HuH-7 (cell line): Measurements from ENCODE around the gene AHSP.
"Not testable (repeated sequence)": the region's sequence is repeated elsewhere in the genome, so short reads cannot be mapped to it uniquely, and the experiment has no call there.

ENCODE experiments used
- DNase-seq: peaks from one replicate; pipeline ENCODE4 v3.0.0; 2011; ENCODE audit warnings: low spot score

AHSP gene, protein sequence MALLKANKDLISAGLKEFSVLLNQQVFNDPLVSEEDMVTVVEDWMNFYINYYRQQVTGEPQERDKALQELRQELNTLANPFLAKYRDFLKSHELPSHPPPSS

DNA sequence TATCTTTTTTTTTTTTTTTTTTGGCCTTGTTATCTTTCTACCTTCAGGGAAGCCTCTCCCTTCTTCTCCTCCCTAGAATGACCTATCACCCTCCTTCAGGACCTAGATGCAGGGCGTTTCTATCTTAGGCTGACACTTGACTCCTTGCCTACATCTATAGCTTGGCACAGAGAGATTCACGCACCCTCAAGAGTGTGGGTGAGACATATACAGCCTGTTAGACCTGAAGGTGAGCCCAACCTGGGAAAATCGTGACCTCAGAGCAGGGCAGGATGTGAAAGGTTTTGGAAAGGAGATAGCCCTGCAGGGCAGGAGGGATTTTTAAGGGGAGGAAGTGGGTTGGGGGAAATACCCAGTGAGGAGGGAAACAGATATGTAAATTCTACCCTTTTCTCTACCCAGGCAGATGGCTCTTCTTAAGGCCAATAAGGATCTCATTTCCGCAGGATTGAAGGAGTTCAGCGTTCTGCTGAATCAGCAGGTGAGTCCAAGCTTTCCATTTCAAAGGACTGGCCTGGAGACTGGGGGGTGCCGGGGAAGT is at the start of gene AHSP:
Gene AHSP (plus strand): TSS at position 167 of the 541 bp plus-strand sequence. CDS start 240 bp downstream, at position 407.
- no peak for DNase-seq

DNA sequence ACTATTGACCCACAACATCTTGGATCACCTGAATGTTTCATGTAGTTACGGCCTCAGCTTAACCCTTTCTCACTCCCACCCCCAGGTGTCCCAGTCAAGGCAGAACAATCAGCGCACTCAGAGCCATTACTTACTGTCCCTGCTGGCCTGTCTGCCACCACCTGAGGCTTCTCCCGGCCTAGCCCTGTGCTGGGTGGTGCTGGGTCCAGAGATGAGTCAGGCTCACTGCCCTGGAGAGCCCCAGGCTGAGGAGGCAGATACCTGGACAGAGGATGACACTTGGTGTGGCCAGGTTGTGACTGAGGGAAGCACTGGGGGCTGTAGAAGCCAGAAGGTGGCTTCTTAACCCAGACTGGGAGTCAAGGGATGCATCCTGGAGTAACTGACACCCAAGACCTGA is 48.7 kb upstream of the AHSP start:
- no peak for DNase-seq

DNA sequence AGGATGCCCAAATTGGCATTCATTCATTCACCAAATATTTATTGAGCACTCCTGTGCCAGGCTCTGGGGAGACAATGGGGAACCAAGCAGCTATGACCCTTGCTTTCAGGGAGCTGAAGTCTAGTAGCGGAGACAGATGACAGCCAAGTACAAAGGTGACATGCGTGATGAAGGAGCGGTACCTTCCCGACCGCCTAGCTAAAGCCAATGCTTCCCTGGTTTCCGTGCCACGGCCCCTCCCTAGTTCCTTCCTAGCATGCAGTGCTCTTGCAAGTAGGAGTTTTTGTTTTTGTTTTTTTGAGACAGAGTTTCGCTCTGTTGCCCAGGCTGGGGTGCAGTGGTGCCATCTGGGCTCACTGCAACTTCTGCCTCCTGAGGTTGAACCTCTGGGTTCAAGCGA is 47.9 kb upstream of the AHSP start:
- DNase-seq, result no peak

DNA sequence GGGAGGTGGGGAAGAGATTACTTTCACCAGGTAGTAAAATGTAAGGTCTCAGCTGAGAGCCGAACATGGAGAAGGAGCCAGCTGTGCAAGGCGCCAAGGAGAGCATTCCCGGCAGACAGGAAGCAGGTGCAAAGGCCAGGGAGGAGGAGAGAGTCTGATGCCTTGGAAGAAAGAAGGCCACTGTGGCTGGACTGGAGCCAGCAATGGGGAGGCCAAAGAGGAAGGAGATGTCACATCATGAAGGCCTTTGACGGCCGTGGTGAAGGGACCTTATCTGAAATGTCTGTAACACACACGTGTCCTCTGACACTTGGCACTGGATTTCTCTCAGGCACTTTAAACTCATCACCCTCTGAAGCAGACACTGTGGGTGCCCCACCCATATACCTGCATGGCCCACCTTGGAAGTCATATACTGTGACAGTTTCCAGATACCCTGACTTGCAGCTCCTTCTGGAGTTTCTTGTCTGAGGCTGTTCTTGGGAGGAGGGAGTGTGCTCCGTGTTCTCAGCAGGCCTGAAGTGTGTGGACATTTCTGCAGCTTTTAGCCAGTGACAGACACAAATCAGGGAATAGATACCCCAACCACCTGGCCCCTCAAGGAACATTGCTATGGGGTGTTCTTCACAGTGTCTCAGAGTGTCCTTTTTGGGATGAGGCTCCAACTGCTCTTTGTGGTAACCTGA is 46.7 kb upstream of the AHSP start:
- DNase-seq, result no peak

DNA sequence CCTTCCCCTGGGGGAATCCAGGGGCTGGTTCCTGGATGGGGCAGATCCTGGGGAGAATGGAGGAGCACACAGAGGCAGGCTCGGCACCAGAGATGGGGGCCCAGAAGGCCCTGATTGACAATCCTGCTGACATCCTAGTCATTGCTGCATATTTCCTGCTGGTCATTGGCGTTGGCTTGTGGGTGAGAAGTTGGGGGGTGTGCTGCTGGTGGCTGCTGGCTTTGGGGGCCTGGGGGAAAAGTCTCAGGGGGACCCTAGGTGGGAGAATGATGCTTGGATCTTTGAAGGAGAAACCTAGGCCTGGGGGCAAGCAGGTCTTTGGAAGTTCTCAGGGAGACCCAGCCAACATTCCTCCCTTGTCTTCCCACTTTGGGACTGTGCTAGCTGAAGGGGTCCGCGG is 44.6 kb upstream of the AHSP start, which contains the start of gene SLC5A2:
Gene SLC5A2 (plus strand): TSS at position 43 of the 400 bp plus-strand sequence. CDS start 14 bp downstream, at position 57.
- DNase-seq, result no peak

DNA sequence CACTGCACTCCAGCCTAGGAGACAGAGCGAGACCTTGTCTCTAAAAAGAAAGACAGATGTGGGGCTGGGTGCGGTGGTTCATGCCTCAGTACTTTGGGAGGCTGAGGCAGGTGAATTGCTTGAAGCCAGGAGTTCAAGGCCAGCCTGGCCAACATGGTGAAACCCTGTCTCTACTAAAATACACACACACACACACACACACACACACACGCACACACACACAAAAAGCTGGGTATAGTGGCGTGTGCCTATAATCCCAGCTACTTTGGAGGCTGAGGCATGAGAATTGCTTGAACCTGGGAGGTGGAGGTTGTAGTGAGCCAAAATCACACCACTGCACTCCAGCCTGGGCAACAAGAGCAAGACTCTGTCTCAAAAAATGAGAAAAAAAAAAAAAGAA is 43.7 kb upstream of the AHSP start:
- DNase-seq, result not testable (repeated sequence)

DNA sequence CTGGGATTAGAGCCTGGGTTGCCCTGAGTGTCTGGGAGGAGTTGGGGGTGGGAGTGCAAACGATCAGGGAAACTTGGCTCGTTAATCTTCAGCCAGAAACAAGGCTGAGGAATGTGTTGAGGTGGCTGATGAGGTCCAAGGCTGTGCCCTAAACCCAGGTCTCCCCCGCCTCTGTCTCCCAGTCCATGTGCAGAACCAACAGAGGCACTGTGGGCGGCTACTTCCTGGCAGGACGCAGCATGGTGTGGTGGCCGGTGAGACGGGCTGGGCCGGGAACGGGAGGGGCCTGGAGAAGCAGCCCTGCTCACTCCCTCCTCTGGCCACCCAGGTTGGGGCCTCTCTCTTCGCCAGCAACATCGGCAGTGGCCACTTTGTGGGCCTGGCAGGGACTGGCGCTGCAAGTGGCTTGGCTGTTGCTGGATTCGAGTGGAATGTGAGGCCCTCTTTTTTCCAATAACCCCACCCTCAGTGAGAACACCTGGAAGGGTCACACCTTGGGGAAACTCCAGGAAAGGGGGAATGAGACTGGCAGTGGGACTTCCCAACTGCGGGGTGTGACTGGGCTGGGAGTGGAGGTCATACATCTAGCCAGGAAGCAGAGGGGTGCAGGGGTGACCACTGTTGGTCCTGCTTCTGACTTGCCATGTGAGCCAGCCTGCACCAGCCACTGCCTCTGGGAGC is 43.1 kb upstream of the AHSP start:
- no peak for DNase-seq

DNA sequence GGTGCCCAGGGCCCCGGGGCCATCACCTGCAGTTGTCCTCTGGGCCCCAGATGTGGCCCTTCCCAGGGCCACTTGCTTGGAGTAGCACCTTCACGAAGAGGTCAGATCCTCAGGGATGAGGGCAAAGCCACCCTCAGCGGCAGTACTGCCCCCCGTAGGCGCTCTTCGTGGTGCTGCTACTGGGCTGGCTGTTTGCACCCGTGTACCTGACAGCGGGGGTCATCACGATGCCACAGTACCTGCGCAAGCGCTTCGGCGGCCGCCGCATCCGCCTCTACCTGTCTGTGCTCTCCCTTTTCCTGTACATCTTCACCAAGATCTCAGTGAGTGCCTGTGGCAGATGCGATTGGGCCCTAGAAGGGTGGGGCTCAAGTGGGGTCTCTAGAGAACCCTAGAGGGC is 42.1 kb upstream of the AHSP start:
- DNase-seq, result no peak

DNA sequence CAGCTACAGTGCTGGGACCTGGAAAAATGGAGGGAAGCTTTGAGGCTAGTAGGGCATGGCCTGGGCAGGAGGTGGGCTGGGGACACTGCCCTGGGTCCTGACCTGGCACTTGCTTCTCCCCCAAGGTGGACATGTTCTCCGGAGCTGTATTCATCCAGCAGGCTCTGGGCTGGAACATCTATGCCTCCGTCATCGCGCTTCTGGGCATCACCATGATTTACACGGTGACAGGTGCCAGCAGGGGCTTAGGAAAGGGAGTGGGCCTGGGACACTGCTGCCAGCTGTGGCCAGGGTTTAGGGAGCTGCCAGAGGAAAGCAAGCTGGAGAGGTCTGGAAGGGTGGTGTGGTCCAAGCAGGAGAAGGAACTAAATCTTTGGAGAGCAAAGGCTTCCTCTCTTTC is 41.7 kb upstream of the AHSP start:
- DNase-seq, result no peak

DNA sequence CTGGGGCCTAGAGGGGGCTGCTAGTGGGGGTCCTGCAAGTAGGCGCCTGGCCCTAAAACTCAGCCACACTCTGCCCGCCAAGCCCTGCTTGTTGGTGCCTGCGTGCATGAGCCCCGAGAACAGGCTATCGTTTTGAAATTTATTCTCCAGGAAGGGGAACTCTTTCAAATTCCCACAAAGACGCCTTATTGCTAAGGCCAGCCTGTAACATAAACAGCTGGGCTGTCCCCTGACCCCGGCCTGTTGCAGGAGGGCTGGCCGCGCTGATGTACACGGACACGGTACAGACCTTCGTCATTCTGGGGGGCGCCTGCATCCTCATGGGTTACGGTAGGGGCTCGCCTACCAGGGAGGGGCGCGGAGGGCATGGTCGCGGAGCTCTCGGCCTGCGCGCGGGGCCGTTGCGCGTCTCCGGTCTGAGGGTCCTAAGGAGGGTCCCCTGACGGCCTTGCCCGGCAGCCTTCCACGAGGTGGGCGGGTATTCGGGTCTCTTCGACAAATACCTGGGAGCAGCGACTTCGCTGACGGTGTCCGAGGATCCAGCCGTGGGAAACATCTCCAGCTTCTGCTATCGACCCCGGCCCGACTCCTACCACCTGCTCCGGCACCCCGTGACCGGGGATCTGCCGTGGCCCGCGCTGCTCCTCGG is 40.5 kb upstream of the AHSP start:
- DNase-seq, result no peak

DNA sequence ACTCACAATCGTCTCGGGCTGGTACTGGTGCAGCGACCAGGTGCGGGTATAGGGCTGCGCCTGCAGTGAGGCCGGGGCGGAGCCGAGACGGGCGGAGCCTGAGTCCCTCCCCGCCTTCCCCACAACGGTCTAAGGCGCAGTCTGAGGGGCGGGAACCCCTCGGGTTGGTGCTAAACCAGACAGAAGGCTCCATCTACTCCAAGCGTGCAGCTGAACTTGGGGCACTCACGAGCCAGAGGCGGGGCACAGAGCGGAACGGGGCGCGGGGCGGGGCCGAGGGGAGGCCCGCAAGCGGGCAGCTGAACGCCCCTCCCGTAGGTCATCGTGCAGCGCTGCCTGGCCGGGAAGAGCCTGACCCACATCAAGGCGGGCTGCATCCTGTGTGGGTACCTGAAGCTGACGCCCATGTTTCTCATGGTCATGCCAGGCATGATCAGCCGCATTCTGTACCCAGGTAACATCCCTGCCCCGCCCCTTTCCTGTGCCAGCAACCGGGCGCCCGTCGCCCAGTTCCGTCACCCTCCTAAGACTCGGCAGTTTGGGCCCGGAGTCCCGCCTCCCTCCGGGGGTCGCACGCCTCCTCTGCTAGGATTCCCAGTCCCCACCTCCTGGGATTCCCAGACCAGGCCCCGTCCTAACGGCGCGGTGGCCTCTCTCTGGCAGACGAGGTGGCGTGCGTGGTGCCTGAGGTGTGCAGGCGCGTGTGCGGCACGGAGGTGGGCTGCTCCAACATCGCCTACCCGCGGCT is 39.8 kb upstream of the AHSP start:
- peak; percentile 79 for DNase-seq

DNA sequence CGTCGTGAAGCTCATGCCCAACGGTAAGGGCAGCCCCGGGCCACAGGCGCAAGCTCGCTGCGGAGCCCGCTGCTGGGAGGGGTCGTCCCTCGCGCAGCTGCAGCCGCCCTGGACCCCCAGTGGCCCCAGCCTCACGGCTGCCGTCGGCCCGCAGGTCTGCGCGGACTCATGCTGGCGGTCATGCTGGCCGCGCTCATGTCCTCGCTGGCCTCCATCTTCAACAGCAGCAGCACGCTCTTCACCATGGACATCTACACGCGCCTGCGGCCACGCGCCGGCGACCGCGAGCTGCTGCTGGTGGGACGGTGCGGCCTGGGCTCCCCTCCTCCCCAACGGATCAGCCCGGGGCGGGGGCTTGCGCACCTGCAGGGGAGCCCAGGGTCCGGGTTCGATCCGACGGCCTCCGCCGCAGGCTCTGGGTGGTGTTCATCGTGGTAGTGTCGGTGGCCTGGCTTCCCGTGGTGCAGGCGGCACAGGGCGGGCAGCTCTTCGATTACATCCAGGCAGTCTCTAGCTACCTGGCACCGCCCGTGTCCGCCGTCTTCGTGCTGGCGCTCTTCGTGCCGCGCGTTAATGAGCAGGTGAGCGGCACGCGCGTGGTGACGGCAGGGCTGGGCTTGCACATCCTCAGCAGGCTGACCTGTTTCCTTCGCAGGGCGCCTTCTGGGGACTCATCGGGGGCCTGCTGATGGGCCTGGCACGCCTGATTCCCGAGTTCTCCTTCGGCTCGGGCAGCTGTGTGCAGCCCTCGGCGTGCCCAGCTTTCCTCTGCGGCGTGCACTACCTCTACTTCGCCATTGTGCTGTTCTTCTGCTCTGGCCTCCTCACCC is 39.0 kb upstream of the AHSP start:
- no peak for DNase-seq

DNA sequence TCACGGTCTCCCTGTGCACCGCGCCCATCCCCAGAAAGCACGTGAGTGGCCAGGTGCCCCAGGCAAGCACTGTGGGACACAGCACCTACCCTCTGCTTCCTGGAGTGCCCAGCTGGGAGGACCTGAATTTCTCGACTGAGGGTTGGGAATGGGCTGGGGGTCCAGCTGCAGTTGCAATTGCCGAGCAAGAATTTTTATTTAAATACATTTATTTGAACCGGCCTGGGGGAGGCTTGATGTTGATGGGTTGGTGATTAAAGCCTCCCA is 38.5 kb upstream of the AHSP start:
- DNase-seq, result no peak

DNA sequence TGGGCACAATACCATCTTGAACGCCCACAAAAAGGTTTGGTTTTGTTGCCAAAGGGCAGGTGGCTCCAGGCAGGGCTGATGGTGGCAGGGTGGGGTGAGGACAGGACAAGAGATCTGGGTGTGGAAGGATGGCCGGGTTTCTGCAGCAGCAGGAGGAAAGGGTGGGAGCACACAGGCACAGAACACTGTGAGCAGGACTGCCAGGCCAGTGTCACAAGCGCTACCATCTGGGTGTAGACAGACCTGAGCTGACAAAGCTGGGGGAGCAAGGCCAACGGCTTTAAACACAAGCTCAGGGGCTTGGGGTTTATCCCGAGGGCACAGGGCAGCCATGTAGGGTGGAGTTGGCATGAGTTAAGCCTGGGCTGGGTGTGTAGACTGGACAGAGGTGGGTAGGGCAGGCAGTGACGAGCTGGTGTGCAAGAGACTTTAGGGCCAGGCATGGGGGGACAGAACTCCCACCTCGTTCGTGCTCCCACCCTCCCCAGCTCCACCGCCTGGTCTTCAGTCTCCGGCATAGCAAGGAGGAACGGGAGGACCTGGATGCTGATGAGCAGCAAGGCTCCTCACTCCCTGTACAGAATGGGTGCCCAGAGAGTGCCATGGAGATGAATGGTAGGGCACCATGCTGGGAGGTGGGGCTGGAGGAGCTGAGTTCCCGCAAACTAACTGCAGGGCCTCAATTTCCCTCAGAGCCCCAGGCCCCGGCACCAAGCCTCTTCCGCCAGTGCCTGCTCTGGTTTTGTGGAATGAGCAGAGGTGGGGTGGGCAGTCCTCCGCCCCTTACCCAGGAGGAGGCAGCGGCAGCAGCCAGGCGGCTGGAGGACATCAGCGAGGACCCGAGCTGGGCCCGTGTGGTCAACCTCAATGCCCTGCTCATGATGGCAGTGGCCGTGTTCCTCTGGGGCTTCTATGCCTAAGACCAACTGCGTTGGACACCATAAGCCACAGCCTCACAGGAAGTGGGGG is 37.8 kb upstream of the AHSP start:
- DNase-seq, result no peak

DNA sequence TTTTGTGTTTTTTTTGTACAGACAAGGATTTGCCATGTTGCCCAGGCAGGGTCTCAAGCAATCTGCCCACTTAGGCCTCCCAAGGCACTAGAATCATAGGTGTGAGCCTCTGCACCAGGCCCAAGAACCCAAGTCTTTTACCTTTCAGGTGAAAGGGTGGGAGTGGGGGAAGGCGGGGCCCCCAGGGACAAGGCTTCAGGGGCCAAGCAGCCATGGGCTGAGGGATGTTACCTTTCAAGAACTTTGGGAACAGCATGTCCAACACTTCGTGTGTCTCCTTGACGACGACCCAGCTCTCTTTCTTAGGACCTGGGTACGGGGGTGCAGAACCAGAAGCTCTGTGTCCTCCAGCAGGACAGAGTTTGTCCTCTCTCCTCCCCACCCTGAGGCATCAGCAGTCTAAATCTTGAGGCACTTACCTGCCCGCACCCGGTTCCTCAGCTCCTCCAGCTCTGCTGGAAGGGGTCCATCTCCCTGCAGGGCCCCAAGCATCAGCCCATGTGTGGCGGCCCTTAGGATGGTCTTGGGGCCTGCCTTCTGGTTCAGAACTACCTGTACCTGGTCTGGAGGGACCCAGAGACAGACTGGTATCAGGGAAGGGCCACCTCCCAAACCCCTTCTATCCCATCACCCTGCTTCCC is 35.8 kb upstream of the AHSP start:
- no peak for DNase-seq

DNA sequence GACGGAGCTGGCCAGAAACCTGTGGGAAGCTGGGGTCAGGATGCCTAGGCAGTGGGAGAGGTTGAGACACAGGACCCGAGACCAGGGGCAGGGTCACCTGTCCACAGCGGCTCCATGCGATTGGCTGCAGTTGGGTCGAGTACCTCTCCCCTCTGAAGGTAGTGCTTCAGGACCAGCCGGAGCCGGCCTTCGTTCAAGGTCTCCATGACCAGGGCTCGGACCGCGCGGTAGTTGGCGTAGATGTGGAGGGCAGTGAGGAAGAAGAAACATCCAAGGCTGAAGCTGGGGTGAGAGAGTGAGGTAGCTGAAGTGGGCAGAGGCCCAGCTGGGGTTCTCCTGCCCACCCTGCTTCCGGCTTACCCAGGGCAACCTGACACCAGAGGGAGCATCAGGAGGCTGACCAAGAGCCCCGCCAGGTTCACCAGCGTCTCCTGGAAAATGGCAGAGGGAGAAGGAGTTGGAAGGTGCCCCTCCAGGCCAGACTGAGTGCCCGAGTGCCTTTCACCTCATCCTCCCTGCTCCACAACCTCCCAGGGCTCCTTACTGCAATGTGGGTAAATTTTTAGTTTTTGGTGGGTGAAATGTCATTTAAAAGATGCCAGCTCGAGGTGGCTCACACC is 34.1 kb upstream of the AHSP start:
- no peak for DNase-seq

DNA sequence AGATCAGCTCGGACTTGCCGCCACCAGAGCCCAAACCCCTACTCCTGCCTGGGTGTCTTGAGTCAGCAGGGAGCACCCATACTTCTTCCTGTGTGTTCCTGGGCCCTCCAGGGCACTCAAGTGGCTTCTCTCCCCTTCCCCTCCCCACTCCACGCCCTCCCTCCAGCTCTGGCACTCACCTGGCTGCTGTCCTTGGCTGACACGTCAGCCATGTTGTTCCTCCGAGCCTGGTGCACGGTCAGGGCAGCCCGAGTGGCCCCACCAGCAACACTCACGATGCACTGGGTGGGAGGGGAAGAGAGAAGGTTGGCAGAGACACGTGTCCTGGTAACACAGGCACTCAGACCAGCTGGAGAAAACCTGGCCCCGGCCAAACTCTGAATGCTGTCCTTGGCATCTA is 31.0 kb upstream of the AHSP start:
- no peak for DNase-seq

DNA sequence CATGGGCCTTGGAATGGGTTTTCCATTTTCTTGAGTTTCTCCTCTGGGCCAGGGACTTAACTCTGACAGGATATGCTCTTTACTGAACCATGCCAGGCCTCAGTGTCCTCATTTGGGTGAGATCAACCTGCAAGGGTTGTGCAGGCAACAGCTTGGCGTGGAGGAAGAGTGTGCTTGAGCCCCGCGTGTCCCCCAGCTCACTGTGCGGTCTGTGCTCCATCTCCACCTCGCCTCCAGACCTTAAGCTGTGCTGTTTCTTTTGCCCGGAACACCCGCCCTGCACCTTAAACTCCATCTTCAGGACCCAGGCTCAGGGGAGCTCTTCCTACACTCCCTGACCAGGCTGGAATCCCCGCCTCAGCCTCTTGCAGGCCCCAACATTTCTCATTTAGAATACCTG is 29.2 kb upstream of the AHSP start:
- no peak for DNase-seq

DNA sequence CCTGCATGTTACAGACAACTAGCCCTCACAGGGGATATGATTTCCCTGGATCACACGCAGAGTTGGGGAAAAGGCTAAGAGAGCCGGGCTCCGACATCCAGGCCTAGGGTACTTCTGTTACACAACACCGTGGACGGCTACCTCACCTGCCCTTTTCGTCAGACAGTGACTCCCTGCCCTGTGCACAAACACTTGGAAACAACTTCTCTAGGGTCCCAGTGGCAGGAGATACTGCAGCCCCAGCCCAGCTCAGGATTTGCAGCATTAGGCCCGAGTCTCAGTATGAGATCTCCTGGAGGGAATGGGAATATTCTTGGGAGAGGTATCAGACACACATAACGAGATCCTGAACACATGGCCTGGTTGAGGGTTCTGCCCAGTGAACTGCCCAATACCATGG is 27.8 kb upstream of the AHSP start:
- no peak for DNase-seq
